Neural progenitor cell (in vitro differentiated cells): ENCODE data around the gene CLDN7. TPM values are rescaled to one million over a fixed set of nuclear protein-coding genes. Genes with fewer than 3 reads are reported as not detected.

Experiments
- DNase-seq: peaks from one replicate; pipeline ENCODE4 v3.0.0-alpha.2; 2016; ENCODE audit warnings: low spot score
- H2AFZ ChIP-seq: fragments of 200-600 bp; sonication (generic); replicated peaks from 2 replicates; pipeline ENCODE4 v1.6.1; 2016; ENCODE audit warnings: antibody characterized with exemption
- H3F3A ChIP-seq: fragments of 200-600 bp; sonication (generic); 2 replicates; pipeline ENCODE4 v1.6.1; 2016; ENCODE audit warnings: antibody characterized with exemption, low read depth
- H3K27ac ChIP-seq: fragments of 200-600 bp; sonication (generic); 2 replicates; pipeline ENCODE4 v1.5.1; 2016; ENCODE audit warnings: mild to moderate bottlenecking
- H3K27me3 ChIP-seq: fragments of 200-600 bp; sonication (generic); 2 replicates; pipeline ENCODE4 v1.6.1; 2016; ENCODE audit warnings: mild to moderate bottlenecking, moderate library complexity
- H3K36me3 ChIP-seq: fragments of 200-600 bp; sonication (generic); 2 replicates; pipeline ENCODE4 v1.5.1; 2016
- H3K4me1 ChIP-seq: fragments of 200-600 bp; sonication (generic); 2 replicates; pipeline ENCODE4 v1.6.1; 2016; ENCODE audit warnings: mixed run types
- H3K4me2 ChIP-seq: fragments of 200-600 bp; sonication (generic); 2 replicates; pipeline ENCODE4 v1.6.1; 2016
- H3K4me3 ChIP-seq: fragments of 200-600 bp; sonication (generic); 2 replicates; pipeline ENCODE4 v1.5.1; 2016
- H3K79me2 ChIP-seq: fragments of 200-600 bp; sonication (generic); 2 replicates; pipeline ENCODE4 v1.6.1; 2016; ENCODE audit warnings: low read depth
- H3K9ac ChIP-seq: fragments of 200-600 bp; sonication (generic); 2 replicates; pipeline ENCODE4 v1.6.1; 2016
- H3K9me3 ChIP-seq: fragments of 200-600 bp; sonication (generic); 2 replicates; pipeline ENCODE4 v1.5.1; 2016; ENCODE audit warnings: low read depth
- H4K20me1 ChIP-seq: fragments of 200-600 bp; sonication (generic); 2 replicates; pipeline ENCODE4 v1.6.1; 2016; ENCODE audit warnings: low read depth
- H3K27ac Mint-ChIP-seq: 3 replicates; pipeline ENCODE4 v1.8.0; 2021; ENCODE audit warnings: mixed read lengths
- H3K27me3 Mint-ChIP-seq: 2 replicates; pipeline ENCODE4 v1.8.0; 2022; ENCODE audit warnings: low read depth, mild to moderate bottlenecking, inconsistent platforms, moderate library complexity, mixed read lengths; ENCODE audit not compliant: insufficient read depth
- H3K36me3 Mint-ChIP-seq: 3 replicates; pipeline ENCODE4 v1.8.0; 2021; ENCODE audit warnings: mixed read lengths
- H3K4me1 Mint-ChIP-seq: 3 replicates; pipeline ENCODE4 v1.8.0; 2021; ENCODE audit warnings: mixed read lengths
- H3K4me3 Mint-ChIP-seq: 3 replicates; pipeline ENCODE4 v1.8.0; 2021; ENCODE audit warnings: mild to moderate bottlenecking, moderate library complexity, mixed read lengths
- H3K9me3 Mint-ChIP-seq: 3 replicates; pipeline ENCODE4 v1.8.0; 2020; ENCODE audit warnings: mixed read lengths
- EZH2 ChIP-seq: fragments of 200-600 bp; sonication (generic); IDR thresholded peaks from 2 replicates; pipeline ENCODE4 v1.6.1; 2017; ENCODE audit warnings: antibody characterized with exemption, mild to moderate bottlenecking, moderate library complexity
- EZH2phosphoT487 ChIP-seq: fragments of 200-600 bp; sonication (generic); IDR thresholded peaks from 2 replicates; pipeline ENCODE4 v1.6.1; 2017; ENCODE audit warnings: antibody characterized with exemption
- total RNA-seq: library from RNA; depleted of rRNA; stranded (reverse); fragments of >200 nt; gene quantifications from 2 replicates; pipeline ENCODE4 v1.2.3, GENCODE V29; 2015; ENCODE audit warnings: low replicate concordance
- TF ChIP-seq, protein P1 (sequence below): fragments of 200-600 bp; sonication (generic); IDR thresholded peaks from 2 replicates; pipeline ENCODE4 v1.5.1; 2017; ENCODE audit warnings: antibody characterized with exemption, mild to moderate bottlenecking

The CLDN7 gene
- total RNA-seq, 1 donor from 2014 or later, result 0.32 TPM

GRCh38 chr17:7261379-7262191 is 693 bp downstream of the CLDN7 start:
- Histone ChIP-seq H3K9ac (no peak overlapping the region), H2AFZ (peak overlapping the region; percentile 81)

GRCh38 chr17:7260651-7261378 is 1.5 kb downstream of the CLDN7 start:
- H3K4me1 ChIP-seq, result peaks cover 14% of the 10 kb centered on the region
- H3K36me3 ChIP-seq, result no peaks in the 10 kb centered on the region
- H4K20me1 ChIP-seq, result peaks cover 11% of the 10 kb centered on the region
- H3K4me3 ChIP-seq, result peak overlapping the region; percentile 41
- H3K79me2 ChIP-seq, result no peaks in the 10 kb centered on the region
- H3K9ac ChIP-seq, result no peak overlapping the region
- peak overlapping the region; percentile 70 for H3K4me3 Mint-ChIP-seq
- no peak for TF ChIP-seq EZH2phosphoT487
- TF ChIP-seq EZH2, result no peak
- TF ChIP-seq, protein P1, sequence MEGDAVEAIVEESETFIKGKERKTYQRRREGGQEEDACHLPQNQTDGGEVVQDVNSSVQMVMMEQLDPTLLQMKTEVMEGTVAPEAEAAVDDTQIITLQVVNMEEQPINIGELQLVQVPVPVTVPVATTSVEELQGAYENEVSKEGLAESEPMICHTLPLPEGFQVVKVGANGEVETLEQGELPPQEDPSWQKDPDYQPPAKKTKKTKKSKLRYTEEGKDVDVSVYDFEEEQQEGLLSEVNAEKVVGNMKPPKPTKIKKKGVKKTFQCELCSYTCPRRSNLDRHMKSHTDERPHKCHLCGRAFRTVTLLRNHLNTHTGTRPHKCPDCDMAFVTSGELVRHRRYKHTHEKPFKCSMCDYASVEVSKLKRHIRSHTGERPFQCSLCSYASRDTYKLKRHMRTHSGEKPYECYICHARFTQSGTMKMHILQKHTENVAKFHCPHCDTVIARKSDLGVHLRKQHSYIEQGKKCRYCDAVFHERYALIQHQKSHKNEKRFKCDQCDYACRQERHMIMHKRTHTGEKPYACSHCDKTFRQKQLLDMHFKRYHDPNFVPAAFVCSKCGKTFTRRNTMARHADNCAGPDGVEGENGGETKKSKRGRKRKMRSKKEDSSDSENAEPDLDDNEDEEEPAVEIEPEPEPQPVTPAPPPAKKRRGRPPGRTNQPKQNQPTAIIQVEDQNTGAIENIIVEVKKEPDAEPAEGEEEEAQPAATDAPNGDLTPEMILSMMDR, result no peak
- no peak overlapping the region for H3K27ac Mint-ChIP-seq
- peaks cover 49% of the 10 kb centered on the region for H3K27me3 ChIP-seq
- no peak overlapping the region for H3K27ac ChIP-seq
- H3K4me1 Mint-ChIP-seq, result peaks cover 8% of the 10 kb centered on the region
- DNase-seq, result peak; percentile 73
- no peaks in the 10 kb centered on the region for H3K9me3 Mint-ChIP-seq
- H2AFZ ChIP-seq, result peak overlapping the region; percentile 81
- peaks cover 48% of the 10 kb centered on the region for H3K27me3 Mint-ChIP-seq
- no peaks in the 10 kb centered on the region for H3K9me3 ChIP-seq
- peak overlapping the region; percentile 78 for H3K4me2 ChIP-seq
- peaks cover 20% of the 10 kb centered on the region for H3K36me3 Mint-ChIP-seq
- peaks cover 29% of the 10 kb centered on the region for H3F3A ChIP-seq

More at GRCh38 chr17:7261379-7262191, 693 bp downstream of the CLDN7 start:
- Histone ChIP-seq H3K4me2 (peak overlapping the region; percentile 79), H3K79me2 (no peaks in the 10 kb centered on the region), H3K27ac (no peak overlapping the region), H4K20me1 (peaks cover 11% of the 10 kb centered on the region), H3K4me3 (peak overlapping the region; percentile 41), H3K9me3 (no peaks in the 10 kb centered on the region), H3K36me3 (no peaks in the 10 kb centered on the region), H3F3A (peaks cover 32% of the 10 kb centered on the region), H3K4me1 (peaks cover 14% of the 10 kb centered on the region), H3K27me3 (peaks cover 49% of the 10 kb centered on the region)
- Mint-ChIP-seq H3K27ac (no peak overlapping the region), H3K36me3 (peaks cover 16% of the 10 kb centered on the region), H3K27me3 (peaks cover 48% of the 10 kb centered on the region), H3K4me1 (peaks cover 8% of the 10 kb centered on the region), H3K4me3 (peak overlapping the region; percentile 71), H3K9me3 (no peaks in the 10 kb centered on the region)
- peak; percentile 98 for TF ChIP-seq EZH2phosphoT487
- peak; percentile 98 for TF ChIP-seq EZH2
- TF ChIP-seq, protein P1, result no peak
- DNase-seq, result no peak

DNA sequence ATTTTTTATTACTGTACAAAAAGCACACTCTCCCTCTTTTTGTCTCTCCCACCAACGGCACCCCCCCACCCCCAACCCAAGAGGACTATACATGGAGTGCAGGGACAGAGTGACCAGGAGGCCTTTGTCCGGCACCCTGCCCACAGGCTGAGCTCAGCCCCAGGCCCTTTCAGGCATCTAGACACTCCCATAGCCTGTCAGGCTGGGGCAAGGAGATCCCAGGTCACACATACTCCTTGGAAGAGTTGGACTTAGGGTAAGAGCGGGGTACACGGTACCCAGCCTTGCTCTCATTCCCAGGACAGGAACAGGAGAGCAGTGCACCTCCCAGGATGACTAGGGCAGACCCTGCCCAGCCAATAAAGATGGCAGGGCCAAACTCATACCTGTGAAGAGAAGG is 2.1 kb downstream of the CLDN7 start:
- Mint-ChIP-seq H3K4me3 (peak overlapping the region; percentile 57), H3K9me3 (no peaks in the 10 kb centered on the region), H3K4me1 (peaks cover 8% of the 10 kb centered on the region), H3K36me3 (peaks cover 20% of the 10 kb centered on the region), H3K27ac (no peak overlapping the region), H3K27me3 (peaks cover 46% of the 10 kb centered on the region)
- TF ChIP-seq, protein P1, result no peak
- TF ChIP-seq EZH2phosphoT487 (no peak), EZH2 (no peak)
- Histone ChIP-seq H3F3A (peaks cover 29% of the 10 kb centered on the region), H2AFZ (no peak overlapping the region), H3K9ac (no peak overlapping the region), H3K4me2 (no peak overlapping the region), H3K4me1 (peaks cover 14% of the 10 kb centered on the region), H3K27ac (no peak overlapping the region), H3K9me3 (no peaks in the 10 kb centered on the region), H3K79me2 (no peaks in the 10 kb centered on the region), H4K20me1 (peaks cover 11% of the 10 kb centered on the region), H3K27me3 (peaks cover 49% of the 10 kb centered on the region), H3K36me3 (no peaks in the 10 kb centered on the region), H3K4me3 (no peak overlapping the region)
- DNase-seq, result no peak
